GM21526 (cell line): ENCODE data around the gene ADRB1.

Experiments used
- ATAC-seq: cut with Tn5 transposase; IDR thresholded peaks from one replicate; pipeline ENCODE4 v1.9.1; 2021; ENCODE audit warnings: moderate library complexity; ENCODE audit not compliant: unreplicated experiment, low FRiP score

Gene ADRB1

GRCh38 chr10:114025611-114026130, 18.0 kb upstream of the ADRB1 start:
- ATAC-seq, result no peak

DNA sequence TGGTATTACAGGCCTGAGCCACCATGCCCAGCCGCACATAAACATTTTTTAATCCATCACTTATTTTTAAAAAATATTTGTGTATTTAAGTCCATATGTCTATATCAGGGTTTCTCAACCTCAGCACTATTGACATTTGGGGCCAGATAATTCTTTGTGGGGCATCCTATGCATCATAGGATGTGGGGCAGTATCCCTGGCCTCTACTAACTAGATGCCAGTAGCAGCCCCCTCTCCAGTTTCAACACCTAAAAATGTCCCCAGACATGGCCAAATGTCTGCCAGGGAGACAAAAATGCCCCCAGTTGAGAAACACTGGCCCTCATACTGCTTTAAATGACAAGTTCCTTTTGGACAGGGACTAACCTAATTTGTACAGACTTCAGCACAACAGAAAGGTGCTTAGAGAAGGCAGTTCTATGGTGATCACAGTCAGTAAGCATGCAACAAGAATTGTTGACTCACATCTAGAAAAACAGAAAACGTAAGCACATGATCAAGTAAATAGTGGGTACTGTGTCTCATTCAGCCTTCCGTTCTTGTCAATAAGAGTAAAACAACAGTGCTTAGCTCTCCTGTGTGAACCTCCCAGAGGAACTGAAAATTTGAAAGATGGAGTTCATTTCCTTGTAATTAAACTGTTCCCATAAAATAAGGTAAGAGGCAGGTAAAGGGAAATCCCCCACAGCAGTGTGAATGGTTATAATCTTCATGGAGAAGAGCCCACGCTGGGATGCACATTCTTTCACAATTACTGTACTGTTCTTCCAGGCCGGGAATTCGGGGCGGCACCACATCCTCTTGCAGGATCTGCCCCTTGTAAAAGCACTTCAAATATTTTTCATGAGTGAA, 17.3 kb upstream of the ADRB1 start:
- no peak for ATAC-seq

DNA sequence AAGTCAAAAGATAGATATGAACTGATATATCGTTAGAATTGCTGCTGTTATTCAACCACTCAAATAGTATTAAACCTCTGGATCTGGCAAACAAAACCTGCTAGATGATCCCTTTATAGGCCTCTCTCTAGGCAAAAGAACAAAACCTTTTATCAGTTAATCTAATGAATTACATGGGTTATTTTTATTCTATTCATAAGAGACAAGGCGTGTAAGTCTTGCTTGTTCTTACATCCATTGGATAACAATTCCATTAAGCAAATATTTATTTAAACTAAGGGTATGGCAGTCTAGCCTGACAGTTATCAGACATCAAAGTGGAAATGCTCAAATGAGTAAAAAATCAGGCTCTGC, 16.6 kb upstream of the ADRB1 start:
- no peak for ATAC-seq

GRCh38 chr10:114027951-114028350, 15.7 kb upstream of the ADRB1 start:
- ATAC-seq, result no peak

GRCh38 chr10:114028425-114028824, 15.2 kb upstream of the ADRB1 start:
- no peak for ATAC-seq

DNA sequence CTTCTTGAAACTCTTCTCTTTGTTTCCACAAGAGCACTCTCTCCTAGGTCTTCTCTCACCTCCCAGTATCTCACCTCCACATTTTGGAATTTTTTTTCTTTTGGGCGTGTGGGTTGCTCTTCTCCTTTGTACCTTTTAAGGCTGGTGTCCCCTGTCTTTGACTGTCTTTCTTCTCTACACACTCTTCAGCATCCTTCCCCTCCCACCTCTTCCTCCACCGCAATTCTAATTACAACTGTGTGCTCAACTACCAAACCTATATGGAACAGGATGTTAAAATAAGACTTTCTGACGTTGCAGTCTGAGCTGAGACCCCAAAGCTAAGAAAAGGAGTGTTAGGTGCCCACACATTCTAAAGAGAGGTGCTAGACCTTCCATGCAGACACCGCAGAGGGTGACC, 14.0 kb upstream of the ADRB1 start:
- ATAC-seq, result no peak

DNA sequence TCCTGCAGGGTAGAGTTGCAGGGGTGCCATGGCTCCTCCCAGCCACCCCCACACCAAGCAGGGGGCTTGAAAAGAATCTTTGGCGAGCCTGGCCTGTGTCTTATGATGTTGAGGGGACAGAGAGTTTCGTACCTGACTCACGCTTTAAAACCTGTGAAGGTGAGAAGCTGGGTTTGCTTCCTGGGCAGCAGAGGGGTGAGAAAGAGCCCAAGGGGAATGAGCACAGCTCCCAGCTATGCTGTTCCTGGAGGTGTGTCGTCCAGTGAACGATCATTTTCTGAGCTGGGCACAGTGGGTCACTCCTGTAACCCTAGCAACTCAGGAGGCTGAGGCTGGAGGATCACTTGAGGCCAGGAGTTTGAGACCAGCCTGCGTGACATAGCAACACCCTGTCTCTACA, 13.5 kb upstream of the ADRB1 start:
- ATAC-seq, result no peak

DNA sequence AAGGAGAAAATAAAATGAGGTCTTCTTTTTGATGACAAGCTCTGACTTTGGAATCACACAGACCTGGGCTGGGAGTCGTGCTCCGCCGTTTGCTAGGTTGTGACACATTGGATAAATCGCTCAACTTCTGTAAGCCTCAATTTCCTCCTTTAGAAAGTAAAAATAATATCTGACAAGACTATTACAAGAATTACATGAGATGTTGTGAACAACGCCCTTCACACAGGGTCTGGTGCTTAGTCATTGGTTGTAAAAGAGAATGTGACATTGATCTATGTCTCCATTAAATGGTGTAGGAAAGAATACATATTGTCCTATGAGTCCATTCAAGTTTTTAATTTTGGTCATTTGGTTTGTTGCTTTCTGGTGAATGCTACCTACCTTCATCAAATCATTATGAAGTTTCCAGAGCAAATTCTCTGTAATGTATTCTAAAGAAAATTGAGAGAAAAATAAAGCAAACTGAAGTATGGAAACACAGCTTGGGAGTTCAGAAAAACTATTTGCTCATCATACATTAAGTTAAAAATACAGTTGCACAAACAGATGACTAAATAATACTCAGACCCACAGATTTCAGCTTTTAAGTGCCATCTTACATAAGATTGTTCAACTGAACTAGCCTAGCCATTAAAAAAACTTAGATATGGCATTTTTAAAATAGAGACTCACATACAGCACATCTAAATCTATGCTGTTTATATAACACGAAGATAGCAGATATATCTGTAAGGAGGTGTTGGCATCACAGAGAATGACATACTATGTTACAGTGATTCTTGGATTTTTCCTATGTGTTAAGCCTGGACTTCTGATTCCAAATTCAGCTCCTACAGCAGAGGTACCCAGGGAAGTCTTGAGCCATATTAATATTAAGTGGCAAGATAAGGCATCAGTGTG, 12.3 kb upstream of the ADRB1 start:
- no peak for ATAC-seq

- no peak for ATAC-seq
Observed at GRCh38 chr10:114033566-114033965, 10.1 kb upstream of the ADRB1 start.

- no peak for ATAC-seq
Observed at GRCh38 chr10:114034923-114035645, 8.6 kb upstream of the ADRB1 start.

DNA sequence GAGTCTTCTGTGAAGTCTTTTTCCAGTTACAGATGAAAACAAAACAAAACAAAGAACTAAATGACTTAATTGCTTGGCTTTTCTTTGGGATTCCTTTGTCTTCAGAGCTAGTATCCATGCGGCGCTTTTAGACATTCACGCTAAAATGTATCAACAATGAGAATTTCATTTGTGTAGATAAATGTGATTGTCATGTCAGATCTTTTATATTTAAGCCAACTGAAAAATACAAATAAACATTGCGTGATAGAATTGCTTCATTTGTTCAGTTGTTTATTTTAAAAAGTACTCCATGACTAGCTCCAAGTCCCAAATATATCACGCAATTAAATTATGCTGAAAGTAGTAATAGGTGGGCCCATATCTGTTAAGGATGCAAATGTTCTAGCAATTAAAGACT, 7.9 kb upstream of the ADRB1 start:
- no peak for ATAC-seq

DNA sequence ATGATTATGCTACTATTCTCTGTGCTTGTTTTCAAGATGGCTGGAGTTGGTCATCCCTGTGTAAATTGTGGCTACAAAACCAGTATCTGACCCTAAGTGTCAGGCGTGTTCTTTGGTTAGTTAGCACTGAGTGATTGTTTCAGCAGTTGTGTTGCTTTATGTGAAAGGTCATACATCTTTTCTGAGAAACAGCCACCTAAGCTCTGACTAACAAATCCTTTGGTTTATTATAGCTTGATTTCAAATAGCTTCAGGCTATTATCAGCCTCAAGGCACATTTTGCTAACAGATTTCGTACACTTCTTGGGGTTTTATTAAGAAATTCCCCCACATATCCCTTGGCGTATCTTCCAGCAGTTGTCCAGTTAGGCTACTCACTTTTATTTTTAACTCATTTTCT, 4.8 kb upstream of the ADRB1 start:
- no peak for ATAC-seq

- no peak for ATAC-seq
Observed at GRCh38 chr10:114041166-114041565, 2.5 kb upstream of the ADRB1 start.

- ATAC-seq, result peak; percentile 53
Observed at GRCh38 chr10:114042895-114043531, 653 bp upstream of the ADRB1 start.

- ATAC-seq, result no peak
Observed at GRCh38 chr10:114044247-114045135, 825 bp downstream of the ADRB1 start.

DNA sequence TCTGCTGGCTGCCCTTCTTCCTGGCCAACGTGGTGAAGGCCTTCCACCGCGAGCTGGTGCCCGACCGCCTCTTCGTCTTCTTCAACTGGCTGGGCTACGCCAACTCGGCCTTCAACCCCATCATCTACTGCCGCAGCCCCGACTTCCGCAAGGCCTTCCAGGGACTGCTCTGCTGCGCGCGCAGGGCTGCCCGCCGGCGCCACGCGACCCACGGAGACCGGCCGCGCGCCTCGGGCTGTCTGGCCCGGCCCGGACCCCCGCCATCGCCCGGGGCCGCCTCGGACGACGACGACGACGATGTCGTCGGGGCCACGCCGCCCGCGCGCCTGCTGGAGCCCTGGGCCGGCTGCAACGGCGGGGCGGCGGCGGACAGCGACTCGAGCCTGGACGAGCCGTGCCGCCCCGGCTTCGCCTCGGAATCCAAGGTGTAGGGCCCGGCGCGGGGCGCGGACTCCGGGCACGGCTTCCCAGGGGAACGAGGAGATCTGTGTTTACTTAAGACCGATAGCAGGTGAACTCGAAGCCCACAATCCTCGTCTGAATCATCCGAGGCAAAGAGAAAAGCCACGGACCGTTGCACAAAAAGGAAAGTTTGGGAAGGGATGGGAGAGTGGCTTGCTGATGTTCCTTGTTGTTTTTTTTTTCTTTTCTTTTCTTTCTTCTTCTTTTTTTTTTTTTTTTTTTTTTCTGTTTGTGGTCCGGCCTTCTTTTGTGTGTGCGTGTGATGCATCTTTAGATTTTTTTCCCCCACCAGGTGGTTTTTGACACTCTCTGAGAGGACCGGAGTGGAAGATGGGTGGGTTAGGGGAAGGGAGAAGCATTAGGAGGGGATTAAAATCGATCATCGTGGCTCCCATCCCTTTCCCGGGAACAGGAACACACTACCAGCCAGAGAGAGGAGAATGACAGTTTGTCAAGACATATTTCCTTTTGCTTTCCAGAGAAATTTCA, 1.7 kb downstream of the ADRB1 start:
- no peak for ATAC-seq

- ATAC-seq, result no peak
Observed at GRCh38 chr10:114046087-114046458, 2.4 kb downstream of the ADRB1 start.

DNA sequence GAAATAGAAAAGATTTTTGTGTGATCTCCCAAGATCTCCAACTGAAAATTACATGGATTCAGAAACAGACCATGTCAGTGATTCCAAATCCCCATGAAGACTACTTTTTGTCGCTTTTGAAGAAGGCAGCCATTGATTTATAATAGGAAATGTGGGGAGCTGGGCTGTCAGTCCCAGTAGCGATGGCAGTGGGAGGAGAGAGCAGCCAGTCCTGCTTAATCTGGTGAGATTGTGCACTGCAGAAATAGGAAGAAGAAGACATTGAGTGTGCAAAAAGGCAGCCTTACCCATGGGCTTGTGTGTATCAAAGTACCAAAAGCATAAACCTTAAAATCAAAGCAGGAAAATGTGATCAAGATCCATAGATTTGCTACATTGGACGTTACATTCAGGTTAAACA, 4.8 kb downstream of the ADRB1 start:
- ATAC-seq, result no peak
